Ascending aorta (tissue), 2 donors: ENCODE results near the gene RALGPS1. TPM values are rescaled to one million over a fixed set of nuclear protein-coding genes. Genes with fewer than 3 reads are reported as not detected.

Source experiments
- DNase-seq, 2 donors: peaks; one replicate each; pipeline ENCODE4 v3.0.0-alpha.2; 2019; ENCODE audit warnings: low spot score in 2 of 2
- H3K27ac ChIP-seq, 2 donors: fragments of 200-600 bp; sonication (generic); one replicate each; pipeline ENCODE4 v1.5.1; 2016 to 2017; ENCODE audit warnings: mild to moderate bottlenecking in 1 of 2
- H3K27me3 ChIP-seq: fragments of 200-600 bp; sonication (generic); one replicate; pipeline ENCODE4 v1.5.1; 2017
- H3K36me3 ChIP-seq, 2 donors: fragments of 200-600 bp; sonication (generic); one replicate each; pipeline ENCODE4 v1.5.1; 2016
- H3K4me1 ChIP-seq, 2 donors: fragments of 200-600 bp; sonication (generic); one replicate each; pipeline ENCODE4 v1.5.1; 2016 to 2017; ENCODE audit warnings: mild to moderate bottlenecking in 1 of 2
- H3K4me3 ChIP-seq, 2 donors: fragments of 200-600 bp; sonication (generic); one replicate each; pipeline ENCODE4 v1.5.1; 2016 to 2017; ENCODE audit warnings: mild to moderate bottlenecking in 1 of 2
- H3K9me3 ChIP-seq, 2 donors: fragments of 200-600 bp; sonication (generic); one replicate each; pipeline ENCODE4 v1.5.1; 2016
- intact Hi-C: fragments of 100-400 bp; cut with DNase I; formaldehyde crosslinking; loops from one replicate; pipeline ENCODE4 v1.15.1; 2023
- total RNA-seq: library from RNA; depleted of rRNA; stranded (reverse); fragments of >200 nt; gene quantifications from one replicate; pipeline ENCODE4 v1.1.0, GENCODE V29; 2016
- TF ChIP-seq, protein P1 (sequence below), 3 experiments: fragments of 200-600 bp in 2 of 3; fragments of 450-650 bp in 1 of 3; sonication (generic) in 2 of 3; IDR thresholded peaks; one replicate each; pipeline ENCODE4 v1.5.1; 2016 to 2019; ENCODE audit warnings: antibody characterized with exemption in 3 of 3, mild to moderate bottlenecking in 1 of 3, moderate library complexity in 1 of 3

Gene RALGPS1
- total RNA-seq, 1 donor from 2014 or later = 9.8 TPM

DNA sequence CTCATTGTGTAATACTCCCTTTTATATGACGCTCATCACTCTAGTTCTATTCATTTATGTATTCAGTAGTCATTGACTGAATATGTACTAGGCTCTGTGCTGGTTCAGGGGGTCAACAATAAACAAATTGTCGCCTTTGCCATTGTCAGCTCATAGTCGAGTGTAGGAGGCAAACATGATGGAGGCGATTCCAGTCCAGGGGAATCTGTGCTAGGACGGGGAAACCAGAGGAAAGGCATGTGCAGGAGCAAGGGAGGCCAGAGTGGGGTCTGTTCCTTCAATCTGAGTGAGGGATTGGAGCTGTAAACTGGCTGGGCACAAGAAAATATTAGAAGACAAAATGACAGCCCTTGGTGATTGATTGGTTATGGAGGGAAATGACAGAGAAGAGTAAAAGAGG is 123.9 kb downstream of the RALGPS1 start:
- Histone ChIP-seq H3K4me3 (no peak overlapping the region), H3K4me1 (peaks cover 2 to 7% of the 10 kb centered on the region in 2 donors), H3K36me3 (no peaks in the 10 kb centered on the region), H3K27me3 (no peaks in the 10 kb centered on the region), H3K9me3 (no peaks in the 10 kb centered on the region), H3K27ac (no peak overlapping the region)
- intact Hi-C loops = no loop called here
- TF ChIP-seq, protein P1, sequence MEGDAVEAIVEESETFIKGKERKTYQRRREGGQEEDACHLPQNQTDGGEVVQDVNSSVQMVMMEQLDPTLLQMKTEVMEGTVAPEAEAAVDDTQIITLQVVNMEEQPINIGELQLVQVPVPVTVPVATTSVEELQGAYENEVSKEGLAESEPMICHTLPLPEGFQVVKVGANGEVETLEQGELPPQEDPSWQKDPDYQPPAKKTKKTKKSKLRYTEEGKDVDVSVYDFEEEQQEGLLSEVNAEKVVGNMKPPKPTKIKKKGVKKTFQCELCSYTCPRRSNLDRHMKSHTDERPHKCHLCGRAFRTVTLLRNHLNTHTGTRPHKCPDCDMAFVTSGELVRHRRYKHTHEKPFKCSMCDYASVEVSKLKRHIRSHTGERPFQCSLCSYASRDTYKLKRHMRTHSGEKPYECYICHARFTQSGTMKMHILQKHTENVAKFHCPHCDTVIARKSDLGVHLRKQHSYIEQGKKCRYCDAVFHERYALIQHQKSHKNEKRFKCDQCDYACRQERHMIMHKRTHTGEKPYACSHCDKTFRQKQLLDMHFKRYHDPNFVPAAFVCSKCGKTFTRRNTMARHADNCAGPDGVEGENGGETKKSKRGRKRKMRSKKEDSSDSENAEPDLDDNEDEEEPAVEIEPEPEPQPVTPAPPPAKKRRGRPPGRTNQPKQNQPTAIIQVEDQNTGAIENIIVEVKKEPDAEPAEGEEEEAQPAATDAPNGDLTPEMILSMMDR (IDR thresholded peaks at IDR 0.05) = no peak
- DNase-seq = no peak

DNA sequence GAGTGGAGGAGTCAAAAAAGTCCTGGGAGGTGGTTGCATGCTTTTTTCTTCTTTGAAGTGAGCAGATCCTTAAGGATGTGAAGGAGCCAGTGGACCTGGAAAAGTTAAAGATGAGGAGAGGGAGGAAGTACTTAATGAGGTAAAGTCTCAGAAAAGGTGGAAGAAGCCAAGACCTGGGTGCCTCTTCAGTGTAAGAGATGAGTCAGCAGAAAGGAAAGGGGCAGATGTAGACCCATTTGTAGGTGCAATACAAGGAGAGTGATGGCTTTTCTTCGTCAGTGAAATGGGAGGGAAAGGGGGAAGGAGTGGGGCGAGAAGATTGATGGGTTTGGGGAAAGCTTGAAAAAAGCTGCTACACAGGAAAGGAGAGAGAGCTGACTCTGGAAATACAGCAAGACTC is 124.9 kb downstream of the RALGPS1 start:
- DNase-seq = no peak
- H3K27ac ChIP-seq = no peak overlapping the region
- H3K27me3 ChIP-seq = no peaks in the 10 kb centered on the region
- H3K4me3 ChIP-seq = no peak overlapping the region
- peaks cover 2 to 7% of the 10 kb centered on the region in 2 donors for H3K4me1 ChIP-seq
- TF ChIP-seq, protein P1 (IDR thresholded peaks at IDR 0.05) = no peak
- intact Hi-C loops = no loop called here
- no peaks in the 10 kb centered on the region for H3K36me3 ChIP-seq
- H3K9me3 ChIP-seq = no peaks in the 10 kb centered on the region

DNA sequence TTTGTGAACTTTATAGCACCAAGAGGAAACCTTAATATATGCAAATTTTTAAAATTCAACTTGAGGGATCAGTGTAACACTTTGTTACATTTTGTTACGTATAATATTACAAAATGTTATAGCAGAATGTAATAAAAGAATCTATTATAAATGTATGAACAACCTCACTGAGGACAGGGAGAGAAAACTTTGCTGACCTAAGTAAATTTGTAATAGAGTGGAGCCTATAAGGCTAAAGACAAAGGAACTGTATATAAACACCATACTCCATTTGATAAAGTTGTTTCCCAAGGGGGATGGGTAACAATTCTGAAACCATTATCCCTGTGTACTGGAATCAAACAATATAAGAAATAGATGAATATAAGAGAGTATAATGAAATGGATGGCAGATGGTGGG is 130.6 kb downstream of the RALGPS1 start:
- TF ChIP-seq, protein P1 (IDR thresholded peaks at IDR 0.05) = no peak
- H3K4me3 ChIP-seq = no peak overlapping the region
- no peaks in the 10 kb centered on the region for H3K27me3 ChIP-seq
- no peaks in the 10 kb centered on the region for H3K4me1 ChIP-seq
- DNase-seq = no peak
- H3K9me3 ChIP-seq = no peaks in the 10 kb centered on the region
- intact Hi-C loops = no loop called here
- H3K27ac ChIP-seq = no peak overlapping the region
- no peaks in the 10 kb centered on the region for H3K36me3 ChIP-seq

DNA sequence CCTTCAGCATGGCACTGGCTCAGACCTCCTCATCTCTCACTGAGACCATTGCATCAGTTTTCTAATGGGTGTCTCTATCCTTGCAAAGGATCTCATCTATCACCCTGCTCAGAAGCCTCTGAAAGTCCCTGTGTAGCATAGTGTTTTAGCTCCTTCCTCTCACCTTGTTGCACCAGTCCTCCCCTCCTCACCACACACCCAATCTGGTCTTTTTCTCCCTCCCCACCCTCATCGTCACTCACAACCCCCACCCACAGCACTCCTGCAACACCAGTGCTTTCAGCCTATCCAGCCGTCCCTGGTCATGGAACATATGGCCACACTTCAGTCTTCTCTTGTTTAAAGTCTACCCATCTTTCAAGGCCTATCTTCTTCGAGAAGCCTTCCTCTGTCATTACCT is 133.4 kb downstream of the RALGPS1 start:
- H3K9me3 ChIP-seq = no peaks in the 10 kb centered on the region
- H3K36me3 ChIP-seq = no peaks in the 10 kb centered on the region
- H3K27me3 ChIP-seq = no peaks in the 10 kb centered on the region
- H3K4me3 ChIP-seq = no peak overlapping the region
- peak overlapping the region in 1 of 2 donors; percentile 20 for H3K27ac ChIP-seq
- DNase-seq = no peak
- intact Hi-C loops = no loop called here
- TF ChIP-seq, protein P1 (IDR thresholded peaks at IDR 0.05) = no peak
- H3K4me1 ChIP-seq = peaks cover 0 to 1% of the 10 kb centered on the region in 2 donors

DNA sequence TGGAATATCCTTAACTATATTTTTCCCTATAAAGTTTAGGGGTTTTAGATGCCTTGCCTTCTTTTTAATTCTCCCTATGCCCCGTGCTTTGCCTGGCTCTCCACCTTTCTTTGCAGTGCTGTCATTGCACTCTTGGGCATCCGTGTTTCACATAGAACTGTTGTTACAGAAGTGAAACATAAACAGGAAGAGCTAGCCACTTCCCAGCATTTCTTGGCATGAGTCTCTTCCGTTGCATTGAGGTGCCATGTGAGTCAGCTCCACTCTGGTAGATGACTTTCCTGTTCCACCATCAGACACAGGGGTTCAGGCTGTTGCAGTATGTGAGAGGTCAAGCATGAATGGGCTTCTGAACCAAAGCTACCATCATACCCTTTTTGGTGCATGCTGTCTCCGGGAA is 134.5 kb downstream of the RALGPS1 start:
- TF ChIP-seq, protein P1 (IDR thresholded peaks at IDR 0.05) = peak in 2 of 3 experiments; percentile 14 to 36
- H3K27ac ChIP-seq = peak overlapping the region in 1 of 2 donors; percentile 20
- H3K36me3 ChIP-seq = no peaks in the 10 kb centered on the region
- intact Hi-C loops = no loop called here
- peak in 1 of 2 donors; percentile 76 for DNase-seq
- peaks cover 0 to 10% of the 10 kb centered on the region in 2 donors for H3K4me1 ChIP-seq
- no peak overlapping the region for H3K4me3 ChIP-seq
- H3K27me3 ChIP-seq = no peaks in the 10 kb centered on the region
- H3K9me3 ChIP-seq = no peaks in the 10 kb centered on the region

DNA sequence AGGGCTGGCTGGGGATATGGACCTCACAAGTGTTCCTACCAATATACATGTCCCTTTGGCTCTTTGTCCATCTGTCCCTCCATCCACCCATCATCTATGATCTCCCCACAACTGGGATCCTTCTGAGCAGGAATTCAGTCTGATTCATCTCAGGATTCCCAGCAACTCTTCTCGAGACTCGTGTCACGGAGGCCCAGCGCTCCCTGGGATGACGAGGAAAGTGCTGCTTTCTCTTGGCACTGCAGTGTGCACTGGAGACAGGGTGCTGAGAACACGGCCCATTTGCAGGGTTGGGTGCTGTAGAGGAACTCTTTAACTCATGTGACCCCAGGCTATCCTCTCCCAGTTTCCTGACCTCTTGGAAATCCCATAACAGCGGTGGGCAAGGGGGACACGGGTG is 135.0 kb downstream of the RALGPS1 start:
- Histone ChIP-seq H3K4me3 (no peak overlapping the region), H3K27me3 (no peaks in the 10 kb centered on the region), H3K36me3 (no peaks in the 10 kb centered on the region), H3K27ac (peak overlapping the region in 1 of 2 donors; percentile 36), H3K9me3 (no peaks in the 10 kb centered on the region), H3K4me1 (peaks cover 0 to 10% of the 10 kb centered on the region in 2 donors)
- TF ChIP-seq, protein P1 (IDR thresholded peaks at IDR 0.05) = no peak
- intact Hi-C loops = no loop called here
- DNase-seq = no peak
